GM12874 (cell line): ENCODE results near the gene DNAJB2.

Experiments used
- CTCF ChIP-seq: IDR thresholded peaks from 2 replicates; pipeline ENCODE4 v1.5.1; 2011; ENCODE audit warnings: low read depth, mild to moderate bottlenecking, control low read depth, low read length, moderate library complexity; ENCODE audit not compliant: insufficient read depth

The DNAJB2 gene

GRCh38 chr2:219284501-219285372, 5.6 kb downstream of the DNAJB2 start:
- no peak for TF ChIP-seq CTCF

GRCh38 chr2:219285373-219285735, 6.2 kb downstream of the DNAJB2 start:
- no peak for TF ChIP-seq CTCF

- no peak for TF ChIP-seq CTCF
Measured at GRCh38 chr2:219285894-219286425, 6.8 kb downstream of the DNAJB2 start.

DNA sequence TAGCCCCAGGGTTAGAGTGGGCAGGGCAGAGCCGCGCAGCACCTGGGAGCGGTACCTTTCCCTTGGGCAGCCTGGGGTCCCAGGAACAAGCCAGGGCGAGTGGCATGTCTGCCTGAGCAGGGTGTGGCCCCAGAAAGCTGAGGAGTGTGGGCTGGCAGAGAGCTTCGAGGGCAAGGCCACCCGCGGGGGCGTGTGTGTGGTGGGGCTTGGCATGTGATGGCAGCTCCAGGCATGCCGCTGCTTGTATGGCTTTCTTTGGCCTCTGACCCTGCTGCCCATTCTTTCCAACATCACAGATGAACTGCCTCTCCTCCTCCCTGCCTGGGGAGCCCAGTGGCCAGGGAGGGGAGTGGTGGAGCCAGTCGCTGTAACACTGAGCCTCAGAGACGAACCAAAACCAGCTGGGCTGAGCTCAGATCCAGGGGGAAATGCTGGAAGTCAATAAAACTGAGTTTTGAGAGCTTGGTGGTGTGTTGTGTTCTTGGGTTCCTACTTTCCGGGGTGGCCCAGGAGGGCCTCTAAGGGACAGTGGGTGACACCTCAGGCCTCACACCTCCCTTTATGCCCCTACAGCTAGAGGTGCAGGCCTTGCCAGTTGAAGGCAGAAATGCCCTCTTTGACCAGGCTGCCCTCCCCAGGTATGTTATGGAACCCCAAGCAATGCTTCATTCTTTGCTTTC, 7.4 kb downstream of the DNAJB2 start:
- TF ChIP-seq CTCF = no peak

GRCh38 chr2:219287580-219288265, 8.6 kb downstream of the DNAJB2 start:
- TF ChIP-seq CTCF = no peak

GRCh38 chr2:219289195-219289536, 10.0 kb downstream of the DNAJB2 start:
- no peak for TF ChIP-seq CTCF
